HEK293 (cell line): ENCODE results near the gene PPP1R12C.

Experiments used
- AEBP2 ChIP-seq: fragments of 450-650 bp; formaldehyde crosslinking; IDR thresholded peaks from 2 replicates; pipeline ENCODE4 v1.5.1; 2016; ENCODE audit warnings: missing biosample characterization, missing genetic modification characterization, borderline replicate concordance
- EGR2 ChIP-seq: fragments of 450-650 bp; formaldehyde crosslinking; IDR thresholded peaks from 2 replicates; pipeline ENCODE4 v1.5.1; 2016; ENCODE audit warnings: low read depth, missing biosample characterization, missing genetic modification characterization
- GLIS1 ChIP-seq: fragments of 450-650 bp; formaldehyde crosslinking; IDR thresholded peaks from 2 replicates; pipeline ENCODE4 v1.5.1; 2016; ENCODE audit warnings: missing biosample characterization, missing genetic modification characterization
- KLF17 ChIP-seq: fragments of 450-650 bp; formaldehyde crosslinking; IDR thresholded peaks from 2 replicates; pipeline ENCODE4 v1.5.1; 2016; ENCODE audit warnings: missing biosample characterization, missing genetic modification characterization
- MZF1 ChIP-seq: fragments of 450-650 bp; formaldehyde crosslinking; IDR thresholded peaks from 2 replicates; pipeline ENCODE4 v1.5.1; 2017; ENCODE audit warnings: missing biosample characterization, missing genetic modification characterization, borderline replicate concordance
- OSR2 ChIP-seq: fragments of 450-650 bp; formaldehyde crosslinking; IDR thresholded peaks from 2 replicates; pipeline ENCODE4 v1.5.1; 2016; ENCODE audit warnings: missing biosample characterization, missing genetic modification characterization
- OVOL3 ChIP-seq: fragments of 450-650 bp; formaldehyde crosslinking; IDR thresholded peaks from 2 replicates; pipeline ENCODE4 v1.5.1; 2016; ENCODE audit warnings: missing biosample characterization, missing genetic modification characterization
- PRDM6 ChIP-seq: fragments of 450-650 bp; formaldehyde crosslinking; IDR thresholded peaks from 2 replicates; pipeline ENCODE4 v1.5.1; 2017; ENCODE audit warnings: missing biosample characterization, missing genetic modification characterization
- SCRT2 ChIP-seq: fragments of 450-650 bp; formaldehyde crosslinking; IDR thresholded peaks from 2 replicates; pipeline ENCODE4 v1.5.1; 2016; ENCODE audit warnings: missing biosample characterization, missing genetic modification characterization
- SP2 ChIP-seq: fragments of 450-650 bp; formaldehyde crosslinking; IDR thresholded peaks from 2 replicates; pipeline ENCODE4 v1.5.1; 2016; ENCODE audit warnings: missing biosample characterization, missing genetic modification characterization
- SP7 ChIP-seq: fragments of 450-650 bp; formaldehyde crosslinking; IDR thresholded peaks from 2 replicates; pipeline ENCODE4 v1.5.1; 2016; ENCODE audit warnings: missing biosample characterization, missing genetic modification characterization
- TCF7L2 ChIP-seq: IDR thresholded peaks from 2 replicates; pipeline ENCODE4 v1.6.1; 2011; ENCODE audit warnings: low read depth, mild to moderate bottlenecking, inconsistent platforms, low read length, moderate library complexity, borderline replicate concordance
- ZFHX2 ChIP-seq: fragments of 450-650 bp; formaldehyde crosslinking; conservative IDR thresholded peaks from 2 replicates; pipeline ENCODE4 v1.5.1; 2016; ENCODE audit warnings: missing biosample characterization, missing genetic modification characterization
- ZNF133 ChIP-seq: fragments of 450-650 bp; formaldehyde crosslinking; IDR thresholded peaks from 2 replicates; pipeline ENCODE4 v1.5.1; 2016; ENCODE audit warnings: missing biosample characterization, missing genetic modification characterization
- ZNF138 ChIP-seq: fragments of 450-650 bp; formaldehyde crosslinking; IDR thresholded peaks from 2 replicates; pipeline ENCODE4 v1.5.1; 2016; ENCODE audit warnings: missing biosample characterization, missing genetic modification characterization, borderline replicate concordance
- ZNF148 ChIP-seq: fragments of 450-650 bp; formaldehyde crosslinking; IDR thresholded peaks from 2 replicates; pipeline ENCODE4 v1.5.0; 2017; ENCODE audit warnings: missing biosample characterization, missing genetic modification characterization, borderline replicate concordance
- ZNF184 ChIP-seq: fragments of 450-650 bp; IDR thresholded peaks from 2 replicates; pipeline ENCODE4 v1.5.1; 2018; ENCODE audit warnings: missing biosample characterization, mild to moderate bottlenecking, missing genetic modification characterization
- ZNF202 ChIP-seq: fragments of 450-650 bp; formaldehyde crosslinking; IDR thresholded peaks from 2 replicates; pipeline ENCODE4 v1.5.1; 2016; ENCODE audit warnings: missing biosample characterization, missing genetic modification characterization, borderline replicate concordance
- ZNF416 ChIP-seq: fragments of 450-650 bp; formaldehyde crosslinking; IDR thresholded peaks from 2 replicates; pipeline ENCODE4 v1.5.1; 2016; ENCODE audit warnings: missing biosample characterization, missing genetic modification characterization
- ZNF513 ChIP-seq: fragments of 450-650 bp; IDR thresholded peaks from 2 replicates; pipeline ENCODE4 v1.5.1; 2018; ENCODE audit warnings: missing biosample characterization, missing genetic modification characterization
- ZNF530 ChIP-seq: fragments of 450-650 bp; formaldehyde crosslinking; IDR thresholded peaks from 2 replicates; pipeline ENCODE4 v1.5.1; 2016; ENCODE audit warnings: low read depth, missing biosample characterization, missing genetic modification characterization
- ZNF596 ChIP-seq: fragments of 450-650 bp; IDR thresholded peaks from 2 replicates; pipeline ENCODE4 v1.5.0; 2018; ENCODE audit warnings: missing biosample characterization, mild to moderate bottlenecking, missing genetic modification characterization, moderate library complexity
- ZNF600 ChIP-seq: fragments of 450-650 bp; formaldehyde crosslinking; IDR thresholded peaks from 2 replicates; pipeline ENCODE4 v1.5.1; 2016; ENCODE audit warnings: missing biosample characterization, missing genetic modification characterization
- ZNF624 ChIP-seq: fragments of 450-650 bp; formaldehyde crosslinking; IDR thresholded peaks from 2 replicates; pipeline ENCODE4 v1.5.1; 2017; ENCODE audit warnings: missing biosample characterization, missing genetic modification characterization
- ZNF645 ChIP-seq: fragments of 450-650 bp; formaldehyde crosslinking; IDR thresholded peaks from 2 replicates; pipeline ENCODE4; 2016; ENCODE audit warnings: missing biosample characterization, missing genetic modification characterization
- ZNF654 ChIP-seq: fragments of 450-650 bp; formaldehyde crosslinking; IDR thresholded peaks from 2 replicates; pipeline ENCODE4 v1.5.1; 2016; ENCODE audit warnings: low read depth, missing biosample characterization, missing genetic modification characterization
- ZNF677 ChIP-seq: fragments of 450-650 bp; IDR thresholded peaks from 2 replicates; pipeline ENCODE4 v1.5.0; 2018; ENCODE audit warnings: missing biosample characterization, mild to moderate bottlenecking, missing genetic modification characterization, moderate library complexity
- ZNF701 ChIP-seq: fragments of 450-650 bp; formaldehyde crosslinking; IDR thresholded peaks from 2 replicates; pipeline ENCODE4 v1.5.1; 2016; ENCODE audit warnings: missing biosample characterization, missing genetic modification characterization
- ZNF704 ChIP-seq: fragments of 450-650 bp; formaldehyde crosslinking; IDR thresholded peaks from 2 replicates; pipeline ENCODE4 v1.5.1; 2016; ENCODE audit warnings: missing biosample characterization, missing genetic modification characterization
- ZNF76 ChIP-seq: fragments of 450-650 bp; formaldehyde crosslinking; IDR thresholded peaks from 2 replicates; pipeline ENCODE4; 2016; ENCODE audit warnings: low read depth, missing biosample characterization, missing genetic modification characterization, borderline replicate concordance
- ZNF830 ChIP-seq: fragments of 450-650 bp; IDR thresholded peaks from 2 replicates; pipeline ENCODE4 v1.5.0; 2018; ENCODE audit warnings: missing biosample characterization, missing genetic modification characterization, low read depth, mild to moderate bottlenecking, moderate library complexity
- ZSCAN30 ChIP-seq: fragments of 450-650 bp; IDR thresholded peaks from 2 replicates; pipeline ENCODE4 v1.5.1; 2018; ENCODE audit warnings: missing biosample characterization, mild to moderate bottlenecking, missing genetic modification characterization, moderate library complexity

The PPP1R12C gene

DNA sequence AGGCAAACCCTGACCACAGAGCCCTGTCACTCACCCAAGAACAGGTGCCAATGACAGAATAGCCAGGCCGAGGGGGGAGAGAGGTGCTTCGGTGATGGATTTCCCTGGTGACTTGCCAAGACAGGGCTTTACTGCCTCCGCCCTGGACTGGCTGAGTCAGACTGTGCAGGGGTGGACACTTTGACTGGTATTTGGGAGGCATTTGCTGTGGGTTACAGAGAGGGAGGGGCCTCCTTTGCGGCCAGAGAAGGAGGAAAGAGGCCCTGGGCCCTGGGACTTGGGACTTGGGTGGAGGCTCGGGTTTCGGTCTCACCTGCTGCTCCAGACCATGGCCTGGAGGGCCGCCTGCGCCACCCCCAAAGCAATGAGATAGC is 46.3 kb downstream of the PPP1R12C start (continued):
- TF ChIP-seq KLF17 (peak; percentile 92), ZNF830 (no peak), SP2 (tag by site-specific recombination) (peak; percentile 38), ZNF202 (no peak), ZNF148 (tag by site-specific recombination) (no peak), GLIS1 (tag by site-specific recombination) (peak; percentile 81), ZNF530 (tag by site-specific recombination) (no peak), ZNF677 (tag by site-specific recombination) (no peak), ZNF416 (tag by site-specific recombination) (no peak), AEBP2 (tag by site-specific recombination) (no peak), MZF1 (no peak), ZFHX2 (tag by site-specific recombination) (peak; percentile 82), SP7 (0 out of 2 replicates have a peak, but pooled peaks have one; percentile 19), ZNF701 (tag by site-specific recombination) (no peak), PRDM6 (no peak), ZNF76 (tag by site-specific recombination) (no peak), ZNF645 (no peak), ZNF654 (tag by site-specific recombination) (no peak), ZNF624 (tag by site-specific recombination) (no peak), ZNF138 (tag by site-specific recombination) (no peak), ZNF513 (tag by site-specific recombination) (no peak), ZSCAN30 (no peak), ZNF596 (tag by site-specific recombination) (no peak), ZNF600 (tag by site-specific recombination) (peak; percentile 84), ZNF133 (tag by site-specific recombination) (no peak), SCRT2 (tag by site-specific recombination) (peak; percentile 14; the same call in 1 of the 2 replicates), TCF7L2 (no peak), OVOL3 (tag by site-specific recombination) (no peak), OSR2 (tag by site-specific recombination) (no peak), ZNF704 (tag by site-specific recombination) (no peak), ZNF184 (tag by site-specific recombination) (no peak), EGR2 (peak; percentile 82)
